GM19324 (cell line): ENCODE data around the gene LAG3.

Source experiments
- ATAC-seq: cut with Tn5 transposase; IDR thresholded peaks from one replicate; pipeline ENCODE4 v1.9.1; 2021; ENCODE audit warnings: mild to moderate bottlenecking, moderate library complexity; ENCODE audit not compliant: unreplicated experiment, low FRiP score

Gene LAG3

DNA sequence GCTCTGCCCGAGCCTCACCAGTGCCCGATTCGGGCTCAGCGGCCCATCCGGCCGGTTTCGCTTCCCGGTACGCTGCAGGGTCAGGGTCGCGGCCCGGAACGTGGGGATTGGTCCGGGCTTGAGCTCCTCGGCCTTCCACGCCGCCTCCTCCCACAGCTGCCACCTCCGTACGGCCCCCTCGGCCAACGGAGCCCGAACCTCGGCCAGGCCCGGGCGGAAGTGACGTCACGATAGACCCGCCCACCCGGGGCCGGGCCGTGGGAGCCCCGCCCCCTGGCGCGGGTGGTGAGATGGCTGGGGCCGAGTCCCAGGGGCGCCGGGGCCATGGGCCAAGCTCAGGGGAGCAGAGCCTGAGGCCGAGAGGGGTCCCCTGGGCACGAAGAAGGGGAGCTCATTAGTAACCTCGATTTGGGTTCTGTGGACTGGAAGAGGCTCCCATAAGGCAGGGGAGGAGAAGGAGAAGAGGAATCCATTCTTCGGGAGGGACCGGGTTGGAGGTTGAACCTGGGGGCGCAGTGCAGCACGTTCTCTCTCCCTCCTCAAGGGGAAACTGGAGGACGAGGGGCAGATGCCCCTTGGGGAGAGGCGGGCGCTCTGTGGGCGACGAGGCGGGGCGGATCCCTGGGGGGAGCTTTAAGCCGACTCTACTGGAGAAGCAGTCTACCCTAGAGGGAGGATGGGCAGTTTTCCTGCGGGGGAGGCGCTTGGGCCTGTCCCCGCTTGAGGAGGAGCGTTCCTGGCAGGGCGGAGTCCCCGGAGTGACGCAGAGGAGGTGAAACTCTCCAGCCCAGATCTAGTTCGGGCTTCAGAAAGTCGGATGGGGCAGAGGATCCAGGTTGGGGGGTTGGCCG lies 19.2 kb upstream of the LAG3 start, which contains the start of gene MLF2:
Gene MLF2 (minus strand): TSS at position 221 of the 851 bp plus-strand sequence. CDS start 807 bp downstream, outside the sequence.
- peak; percentile 87 for ATAC-seq

GRCh38 chr12:6753772-6754356 lies 18.5 kb upstream of the LAG3 start:
- ATAC-seq, result no peak

GRCh38 chr12:6754411-6754810 lies 17.9 kb upstream of the LAG3 start:
- ATAC-seq, result no peak

DNA sequence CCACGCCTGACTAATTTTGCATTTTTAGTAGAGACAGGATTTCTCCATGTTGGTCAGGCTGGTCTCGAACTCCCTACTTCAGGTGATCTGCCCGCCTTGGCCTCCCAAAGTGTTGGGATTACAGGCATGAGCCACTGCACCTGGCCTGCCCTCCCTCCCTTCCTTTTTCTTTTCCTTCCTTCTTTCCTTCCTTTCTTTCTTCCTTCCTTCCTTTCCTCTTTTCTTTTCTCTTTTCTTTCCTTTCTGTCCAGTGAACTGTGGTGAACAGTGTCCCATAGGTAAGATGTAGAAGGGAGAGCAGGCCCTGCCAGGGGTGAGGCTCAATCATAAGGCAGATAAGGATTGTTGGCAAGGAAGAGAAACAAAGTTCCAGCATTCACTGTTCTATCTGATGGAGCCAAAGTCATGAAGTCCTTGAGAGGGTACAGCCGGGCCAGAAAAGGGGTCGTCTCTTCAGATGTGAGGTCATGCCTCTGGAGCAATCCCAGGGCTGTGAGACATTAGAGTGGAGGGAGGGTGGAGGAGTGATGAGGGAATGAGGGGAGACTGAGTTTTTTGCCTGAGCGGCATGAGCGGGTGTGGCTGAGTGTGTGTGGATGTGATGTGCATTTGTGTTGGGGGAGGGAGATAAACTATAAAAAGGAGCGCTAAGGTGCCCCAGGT lies 15.2 kb upstream of the LAG3 start:
- no peak for ATAC-seq

DNA sequence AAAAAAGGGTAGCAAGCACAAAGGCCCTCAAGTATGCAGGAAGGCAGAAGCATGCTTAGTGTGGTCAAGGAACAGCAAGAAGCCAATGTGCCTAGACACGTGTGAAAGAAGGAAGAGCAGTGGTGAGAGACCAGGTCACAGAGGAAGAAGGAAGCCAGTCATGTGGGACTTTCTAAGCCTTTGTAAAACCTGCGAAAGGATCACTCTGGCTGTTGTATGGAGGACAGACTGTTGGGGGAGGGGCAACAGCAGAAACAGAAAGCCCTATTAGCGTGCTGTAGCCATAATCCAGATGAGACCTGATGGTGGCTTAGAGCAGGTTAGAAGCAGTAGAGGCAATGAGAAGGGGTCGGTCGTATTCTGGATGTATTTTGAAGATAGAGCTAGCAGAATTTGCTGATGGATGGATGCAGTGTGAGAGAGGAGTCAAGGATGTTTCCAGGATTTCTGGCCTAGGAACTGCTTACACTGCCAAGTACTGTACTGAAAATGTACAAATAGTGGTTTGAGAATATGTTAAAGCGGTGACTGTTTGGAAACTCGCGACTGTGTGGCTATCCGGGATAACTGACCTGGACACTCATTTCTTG lies 13.7 kb upstream of the LAG3 start:
- no peak for ATAC-seq

DNA sequence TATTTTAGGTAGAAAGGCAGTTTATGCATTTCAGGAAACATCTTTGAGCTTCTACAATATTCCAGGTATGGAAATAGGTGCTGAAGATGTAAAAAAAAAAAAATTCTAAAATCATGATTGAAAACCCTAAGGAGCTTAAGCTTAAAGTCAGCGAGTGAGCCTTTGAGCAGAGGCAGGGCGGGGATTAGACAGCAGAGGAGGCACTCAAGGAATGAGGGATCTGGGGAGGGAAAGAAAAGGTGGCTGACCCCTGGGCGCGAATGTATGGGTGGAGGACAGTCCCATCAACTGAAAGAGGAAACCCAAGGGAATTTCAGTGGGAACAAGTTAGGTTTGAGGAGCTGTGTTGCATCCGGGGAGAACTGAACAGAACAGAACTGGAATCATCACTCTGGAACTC lies 12.6 kb upstream of the LAG3 start:
- ATAC-seq, result no peak

DNA sequence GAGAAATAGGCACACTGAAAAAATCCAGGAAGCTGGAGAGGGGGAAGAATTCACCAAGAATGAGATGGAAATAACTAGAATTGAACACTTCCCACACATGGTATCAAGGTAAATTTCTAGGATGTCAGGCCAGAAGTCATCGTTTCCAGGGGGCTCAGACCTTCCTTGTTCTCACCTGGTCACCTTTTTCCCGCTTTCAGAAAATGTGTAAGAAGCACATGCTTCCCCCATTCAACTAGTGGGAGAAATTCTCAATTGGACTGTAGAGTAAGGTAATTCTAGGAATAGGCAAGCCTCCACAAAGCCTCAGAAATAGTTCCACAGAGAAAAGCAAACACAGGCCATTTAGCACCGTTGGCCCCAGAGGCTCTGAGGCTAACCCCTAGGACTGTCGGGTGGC lies 8.9 kb upstream of the LAG3 start:
- no peak for ATAC-seq

DNA sequence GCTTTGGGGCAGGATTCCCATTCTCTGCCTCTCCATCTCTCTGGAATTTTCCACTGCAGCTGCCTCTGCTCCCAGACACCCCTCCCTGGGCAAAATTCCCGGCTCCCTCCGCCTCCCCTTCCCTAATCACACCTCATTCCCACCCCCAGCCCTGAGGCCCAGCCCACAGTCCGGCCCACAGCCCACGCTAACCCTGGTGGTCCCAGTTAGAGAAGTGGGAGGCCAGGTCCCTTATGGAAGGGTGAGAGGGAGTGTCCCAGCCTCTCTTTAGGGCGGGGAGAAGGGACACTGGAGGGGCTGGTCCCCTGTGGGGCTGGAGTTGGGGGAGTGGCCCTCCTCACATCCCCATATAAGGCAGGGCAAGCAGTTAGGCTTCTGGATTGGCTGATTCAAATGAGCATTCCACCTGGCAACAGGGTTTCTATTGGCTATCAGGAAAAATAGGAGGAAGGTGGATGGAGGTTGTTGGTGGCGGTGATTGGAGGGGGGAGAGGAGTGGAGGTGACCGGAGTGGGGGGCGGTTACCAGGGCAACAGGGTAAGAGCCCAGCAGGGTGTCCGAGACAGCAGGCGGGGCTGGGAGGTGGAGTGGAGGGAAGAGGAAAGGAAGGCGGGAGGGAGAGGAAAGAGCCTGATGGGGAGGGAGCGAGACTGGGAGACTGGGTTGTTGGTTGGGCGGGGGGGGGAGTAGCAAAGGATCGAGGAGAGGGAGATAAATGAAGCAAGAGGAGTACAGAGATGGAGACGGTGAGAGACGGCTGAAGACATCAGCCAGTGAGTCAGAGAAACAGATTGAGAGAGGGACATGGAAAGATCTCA lies 8.1 kb upstream of the LAG3 start:
- peak; percentile 64 for ATAC-seq

- no peak for ATAC-seq
Observed at GRCh38 chr12:6765048-6765633, 7.2 kb upstream of the LAG3 start.

- peak; percentile 21 for ATAC-seq
Observed at GRCh38 chr12:6765634-6766581, 6.4 kb upstream of the LAG3 start, which contains the start of gene PTMS. PTMS (plus strand) TSS chr12:6766363; CDS start chr12:6766706, 343 bp downstream.

- ATAC-seq, result peak; percentile 63
Observed at GRCh38 chr12:6766651-6767349, 5.5 kb upstream of the LAG3 start.

GRCh38 chr12:6767353-6768319 lies 4.7 kb upstream of the LAG3 start:
- no peak for ATAC-seq

GRCh38 chr12:6768437-6768914 lies 3.8 kb upstream of the LAG3 start:
- no peak for ATAC-seq

DNA sequence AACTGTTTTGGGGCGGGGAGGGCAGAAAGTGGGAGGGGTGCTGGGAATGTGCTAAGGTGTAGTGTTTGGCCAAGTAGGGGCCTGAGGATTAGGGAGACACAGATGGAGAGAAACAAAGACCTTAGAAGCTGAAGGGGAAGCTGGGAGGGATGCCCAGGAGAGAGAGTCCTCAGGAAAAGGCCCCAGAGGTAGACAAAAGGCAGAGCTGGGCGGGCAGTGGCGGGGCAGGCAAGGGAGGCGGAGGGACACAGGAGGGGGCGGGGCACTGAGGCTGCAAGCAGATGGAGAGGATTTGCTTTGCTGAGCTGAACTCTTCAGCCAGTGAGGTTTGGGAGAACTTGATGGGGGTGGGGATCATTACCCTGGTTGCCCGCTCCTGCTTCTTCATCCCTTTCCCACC lies 3.3 kb upstream of the LAG3 start:
- ATAC-seq, result no peak

DNA sequence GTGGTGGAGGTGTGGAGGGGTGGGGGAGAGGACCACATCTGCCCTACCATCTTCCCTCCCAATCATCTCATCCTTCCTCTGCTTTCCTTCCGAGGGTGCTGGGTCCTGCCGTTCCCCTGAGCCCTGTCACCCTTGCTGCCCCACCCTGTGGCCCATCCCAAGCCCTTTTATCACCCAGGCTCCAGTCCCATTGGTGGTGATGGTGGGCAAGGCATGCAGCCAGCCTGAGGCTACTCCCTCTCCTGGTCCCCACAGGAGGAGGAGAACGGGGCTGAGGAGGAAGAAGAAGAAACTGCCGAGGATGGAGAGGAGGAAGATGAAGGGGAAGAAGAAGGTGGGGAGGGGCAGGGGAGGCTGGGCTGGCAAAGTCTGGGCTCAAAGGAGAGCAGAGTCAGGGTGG lies 2.7 kb upstream of the LAG3 start:
- ATAC-seq, result no peak

- ATAC-seq, result no peak
Observed at GRCh38 chr12:6770094-6770493, 2.2 kb upstream of the LAG3 start.

GRCh38 chr12:6770600-6770999 lies 1.7 kb upstream of the LAG3 start:
- no peak for ATAC-seq
